NCI-H748 treated with DMSO at 0.1 percent for 48 hours (cell line): Measurements from ENCODE around the gene HEATR9.

Experiments used
- DNase-seq: peaks from one replicate; lab custom pipeline; 2025; lab: John Stamatoyannopoulos, UW

The HEATR9 gene

GRCh38 chr17:35895636-35896587 is 27.2 kb upstream of the HEATR9 start:
- DNase-seq: no peak

GRCh38 chr17:35894206-35894605 is 25.5 kb upstream of the HEATR9 start:
- DNase-seq: no peak

GRCh38 chr17:35893751-35894150 is 25.1 kb upstream of the HEATR9 start:
- DNase-seq: no peak

GRCh38 chr17:35892091-35893035 is 23.7 kb upstream of the HEATR9 start:
- no peak for DNase-seq

- DNase-seq: no peak
Observed at GRCh38 chr17:35891269-35891668, 22.6 kb upstream of the HEATR9 start.

- no peak for DNase-seq
Observed at GRCh38 chr17:35890774-35891155, 22.1 kb upstream of the HEATR9 start.

- no peak for DNase-seq
Observed at GRCh38 chr17:35889818-35890773, 21.4 kb upstream of the HEATR9 start.

GRCh38 chr17:35889241-35889640 is 20.6 kb upstream of the HEATR9 start:
- DNase-seq: no peak

- DNase-seq: no peak
Observed at GRCh38 chr17:35879773-35880654, 11.3 kb upstream of the HEATR9 start, which contains the start of gene CCL5. Gene CCL5, minus strand, starts transcription at chr17:35880360.

GRCh38 chr17:35878361-35878760 is 9.7 kb upstream of the HEATR9 start:
- no peak for DNase-seq

- DNase-seq: no peak
Observed at GRCh38 chr17:35877345-35878029, 8.8 kb upstream of the HEATR9 start.

GRCh38 chr17:35876534-35876933 is 7.8 kb upstream of the HEATR9 start:
- DNase-seq: no peak

- DNase-seq: no peak
Observed at GRCh38 chr17:35875800-35876139, 7.1 kb upstream of the HEATR9 start.

- DNase-seq: no peak
Observed at GRCh38 chr17:35875072-35875799, 6.5 kb upstream of the HEATR9 start.

- DNase-seq: no peak
Observed at GRCh38 chr17:35872196-35872980, 3.7 kb upstream of the HEATR9 start.

- no peak for DNase-seq
Observed at GRCh38 chr17:35870906-35871819, 2.5 kb upstream of the HEATR9 start.

- DNase-seq: no peak
Observed at GRCh38 chr17:35867574-35867973, 1.1 kb downstream of the HEATR9 start.
